SK-N-MC (cell line): ENCODE results near the gene NDUFA7.

Experiments
- EZH2 ChIP-seq: fragments of 200-600 bp; sonication (generic); IDR thresholded peaks from one replicate; pipeline ENCODE4 v1.6.1; 2017; ENCODE audit warnings: antibody characterized with exemption
- FOXP2 ChIP-seq: optimal IDR thresholded peaks from 2 replicates; pipeline ENCODE3; 2011; ENCODE audit warnings: mild to moderate bottlenecking, moderate library complexity; ENCODE audit not compliant: insufficient read depth; ENCODE audit errors: extremely low read length, control extremely low read depth
- POLR2AphosphoS5 ChIP-seq: IDR thresholded peaks from 2 replicates; pipeline ENCODE4 v1.6.1; 2012; ENCODE audit warnings: mild to moderate bottlenecking, low read depth, low read length, borderline replicate concordance

GRCh38 chr19:8261881-8262280, 59.3 kb downstream of the NDUFA7 start:
- TF ChIP-seq EZH2: no peak
- TF ChIP-seq POLR2AphosphoS5: no peak
- TF ChIP-seq FOXP2: no peak
